Activated T-cell treated with anti-CD3 and anti-CD28 coated beads for 4 hours (primary cell): ENCODE results near the gene LDLRAP1.
"Not testable (repeated sequence)": the region's sequence is repeated elsewhere in the genome, so short reads cannot be mapped to it uniquely, and the experiment has no call there.

Experiments
- DNase-seq: peaks from one replicate; pipeline ENCODE4 v3.0.0-alpha.2; 2020

Gene LDLRAP1

GRCh38 chr1:25579292-25580252, 36.2 kb downstream of the LDLRAP1 start:
- DNase-seq: no peak

GRCh38 chr1:25580927-25581326, 37.5 kb downstream of the LDLRAP1 start:
- no peak for DNase-seq

- DNase-seq: no peak
These were observed 38.4 kb downstream of the LDLRAP1 start for GRCh38 chr1:25581764-25582163.

GRCh38 chr1:25583519-25584370, 40.3 kb downstream of the LDLRAP1 start:
- DNase-seq: no peak

GRCh38 chr1:25586181-25586588, 42.8 kb downstream of the LDLRAP1 start:
- DNase-seq: no peak

GRCh38 chr1:25587290-25587689, 43.9 kb downstream of the LDLRAP1 start:
- DNase-seq: no peak

GRCh38 chr1:25588224-25588623, 44.8 kb downstream of the LDLRAP1 start:
- not testable (repeated sequence) for DNase-seq

- not testable (repeated sequence) for DNase-seq
These were observed 45.4 kb downstream of the LDLRAP1 start for GRCh38 chr1:25588786-25589185.

- no peak for DNase-seq
These were observed 46.9 kb downstream of the LDLRAP1 start for GRCh38 chr1:25590096-25590824.

GRCh38 chr1:25593861-25594260, 50.5 kb downstream of the LDLRAP1 start:
- DNase-seq: no peak

- no peak for DNase-seq
These were observed 51.6 kb downstream of the LDLRAP1 start for GRCh38 chr1:25594971-25595370.

GRCh38 chr1:25596641-25597040, 53.2 kb downstream of the LDLRAP1 start:
- DNase-seq: not testable (repeated sequence)

GRCh38 chr1:25598879-25599278, 55.5 kb downstream of the LDLRAP1 start:
- no peak for DNase-seq

GRCh38 chr1:25599969-25600610, 56.7 kb downstream of the LDLRAP1 start:
- no peak for DNase-seq

GRCh38 chr1:25600971-25601699, 57.7 kb downstream of the LDLRAP1 start:
- DNase-seq: not testable (repeated sequence)

GRCh38 chr1:25603779-25604538, 60.6 kb downstream of the LDLRAP1 start:
- not testable (repeated sequence) for DNase-seq

GRCh38 chr1:25607123-25607522, 63.7 kb downstream of the LDLRAP1 start:
- DNase-seq: no peak

- DNase-seq: peak; percentile 92
These were observed 65.2 kb downstream of the LDLRAP1 start for GRCh38 chr1:25608488-25609178.

- no peak for DNase-seq
These were observed 66.5 kb downstream of the LDLRAP1 start for GRCh38 chr1:25609921-25610320.
